GM23338 (cell line): ENCODE measurements around the gene SPINDOC. TPM values are rescaled to one million over a fixed set of nuclear protein-coding genes. Genes with fewer than 3 reads are reported as not detected.

Experiments
- ATAC-seq: fragments of 200-7000 bp; cut with Tn5 transposase; 3 replicates; pipeline ENCODE4 v1.9.1; 2020
- DNase-seq: peaks from one replicate; pipeline ENCODE4 v3.0.0-alpha.2; 2015; ENCODE audit warnings: low spot score
- H2AFZ ChIP-seq: fragments of 200-600 bp; sonication (generic); 2 replicates; pipeline ENCODE4 v1.8.0; 2016; ENCODE audit warnings: antibody characterized with exemption, mild to moderate bottlenecking, moderate library complexity
- H3F3A ChIP-seq: fragments of 200-600 bp; sonication (generic); replicated peaks from 2 replicates; pipeline ENCODE4 v1.8.0; 2017; ENCODE audit warnings: antibody characterized with exemption, mixed run types, low read depth
- H3K27ac ChIP-seq: fragments of 200-600 bp; sonication (generic); 2 replicates; pipeline ENCODE4 v1.6.1; 2016; ENCODE audit warnings: low read depth
- H3K27me3 ChIP-seq: fragments of 200-600 bp; sonication (generic); 2 replicates; pipeline ENCODE4 v1.8.0; 2016; ENCODE audit warnings: mild to moderate bottlenecking, mixed run types, moderate library complexity; ENCODE audit not compliant: insufficient read depth
- H3K36me3 ChIP-seq: fragments of 200-600 bp; sonication (generic); 2 replicates; pipeline ENCODE4 v1.8.0; 2016; ENCODE audit warnings: mild to moderate bottlenecking; ENCODE audit not compliant: insufficient read depth
- H3K4me1 ChIP-seq: fragments of 200-600 bp; sonication (generic); 2 replicates; pipeline ENCODE4 v1.8.0; 2016; ENCODE audit warnings: mild to moderate bottlenecking, moderate library complexity; ENCODE audit not compliant: insufficient read depth
- H3K4me2 ChIP-seq: fragments of 200-600 bp; sonication (generic); 2 replicates; pipeline ENCODE4 v1.7.1; 2017; ENCODE audit warnings: mixed run types
- H3K4me3 ChIP-seq: fragments of 200-600 bp; sonication (generic); 2 replicates; pipeline ENCODE4 v1.6.1; 2016; ENCODE audit warnings: mixed run types
- H3K79me2 ChIP-seq: fragments of 200-600 bp; sonication (generic); replicated peaks from 2 replicates; pipeline ENCODE4 v1.8.0; 2017; ENCODE audit warnings: mild to moderate bottlenecking; ENCODE audit not compliant: insufficient read depth
- H3K9me2 ChIP-seq: fragments of 200-600 bp; sonication (generic); 2 replicates; pipeline ENCODE4 v1.8.0; 2017; ENCODE audit not compliant: insufficient read depth
- H4K20me1 ChIP-seq: fragments of 200-600 bp; sonication (generic); replicated peaks from 2 replicates; pipeline ENCODE4 v1.8.0; 2017; ENCODE audit warnings: mild to moderate bottlenecking; ENCODE audit not compliant: insufficient read depth
- H3K27ac Mint-ChIP-seq: 2 replicates; pipeline ENCODE4 v1.8.0; 2020; ENCODE audit warnings: inconsistent platforms, mild to moderate bottlenecking, moderate library complexity, mixed read lengths
- H3K27me3 Mint-ChIP-seq: 3 replicates; pipeline ENCODE4 v1.8.0; 2022; ENCODE audit warnings: low read depth, mild to moderate bottlenecking, moderate library complexity, mixed read lengths, inconsistent platforms; ENCODE audit not compliant: insufficient read depth, poor library complexity
- H3K36me3 Mint-ChIP-seq: 3 replicates; pipeline ENCODE4 v1.8.0; 2021; ENCODE audit warnings: low read depth, mild to moderate bottlenecking, inconsistent platforms, moderate library complexity, mixed read lengths
- H3K4me1 Mint-ChIP-seq: 3 replicates; pipeline ENCODE4 v1.8.0; 2020; ENCODE audit warnings: mild to moderate bottlenecking, inconsistent platforms, mixed read lengths
- H3K4me3 Mint-ChIP-seq: 3 replicates; pipeline ENCODE4 v1.8.0; 2021; ENCODE audit warnings: moderate library complexity, mild to moderate bottlenecking, inconsistent platforms, mixed read lengths
- H3K9me3 Mint-ChIP-seq: 3 replicates; pipeline ENCODE4 v1.8.0; 2020; ENCODE audit warnings: moderate library complexity, mild to moderate bottlenecking, inconsistent platforms, mixed read lengths
- CREB1 ChIP-seq: fragments of 250-450 bp; sonication (Bioruptor Pico); IDR thresholded peaks from 2 replicates; pipeline ENCODE4 v1.5.0; 2020; ENCODE audit warnings: low read depth, mild to moderate bottlenecking, moderate library complexity
- CTCF ChIP-seq, 2 experiments: fragments of 200-600 bp in 1 of 2; sonication (generic) in 1 of 2; conservative IDR thresholded peaks; 2 replicates each; pipeline versions ENCODE4 v1.5.1 to v1.6.1; 2016 to 2017; ENCODE audit warnings: antibody characterized with exemption in 2 of 2, low read depth in 2 of 2, mild to moderate bottlenecking in 2 of 2, moderate library complexity in 1 of 2
- EZH2 ChIP-seq: fragments of 200-600 bp; sonication (generic); IDR thresholded peaks from one replicate; pipeline ENCODE4 v1.8.0; 2017; ENCODE audit warnings: antibody characterized with exemption, mild to moderate bottlenecking, low read depth; ENCODE audit not compliant: unreplicated experiment
- JUNB ChIP-seq: IDR thresholded peaks from one replicate; pipeline ENCODE4 v1.6.1; 2016; ENCODE audit warnings: antibody characterized with exemption; ENCODE audit not compliant: unreplicated experiment
- NANOG ChIP-seq: IDR thresholded peaks from 2 replicates; pipeline ENCODE4 v1.6.1; 2016; ENCODE audit warnings: antibody characterized with exemption, borderline replicate concordance
- POLR2AphosphoS5 ChIP-seq: IDR thresholded peaks from 2 replicates; pipeline ENCODE4 v1.6.1; 2016; ENCODE audit warnings: antibody characterized with exemption, low read depth
- STAT1 ChIP-seq: IDR thresholded peaks from one replicate; pipeline ENCODE4 v1.6.1; 2016; ENCODE audit warnings: antibody characterized with exemption; ENCODE audit not compliant: unreplicated experiment
- polyA plus RNA-seq: library from polyadenylated mRNA; unstranded; fragments of >200 nt; fragmentation: Nextera tagmentation; extraction: Ambion mirVana; gene quantifications from 2 replicates; pipeline ENCODE4 v1.2.1, GENCODE V29; 2016
- total RNA-seq: library from RNA; depleted of rRNA; stranded (reverse); fragments of >200 nt; shearing (Covaris generic); gene quantifications from 2 replicates; pipeline ENCODE4 v1.2.3, GENCODE V29; 2014
- TF ChIP-seq, protein P1 (sequence below): IDR thresholded peaks from 2 replicates; pipeline ENCODE4 v1.6.1; 2016; ENCODE audit warnings: antibody characterized with exemption
- TF ChIP-seq, protein P2 (sequence below): fragments of 250-450 bp; sonication (Bioruptor Pico); IDR thresholded peaks from 2 replicates; pipeline ENCODE4 v1.5.0; 2020; ENCODE audit warnings: mild to moderate bottlenecking, moderate library complexity
- TF ChIP-seq, protein P3 (sequence below): IDR thresholded peaks from one replicate; pipeline ENCODE4 v1.6.1; 2018; ENCODE audit warnings: antibody characterized with exemption; ENCODE audit not compliant: unreplicated experiment

The SPINDOC gene
- total and polyA plus RNA-seq, 2 experiments from 2014 or later = 9.4 to 84.7 TPM

DNA sequence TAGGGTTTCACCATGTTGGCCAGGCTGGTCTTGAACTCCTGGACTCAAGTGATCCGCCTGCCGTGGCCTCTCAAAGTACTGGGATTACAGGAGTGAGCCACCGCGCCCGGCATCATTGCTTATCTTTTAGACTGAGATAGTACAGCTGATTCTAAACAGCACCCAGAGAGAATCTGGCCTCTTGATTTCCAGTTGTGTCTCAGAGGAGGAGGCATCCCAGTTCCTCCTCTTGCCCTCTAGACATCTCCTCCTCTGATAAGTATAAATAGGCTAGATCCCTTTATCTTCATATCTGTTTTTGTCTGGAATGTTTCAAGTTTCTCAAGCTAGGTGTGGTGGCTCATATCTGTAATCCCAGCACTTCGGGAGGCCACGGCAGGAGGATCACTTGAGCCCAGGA lies 32.7 kb downstream of the SPINDOC start:
- peaks cover 60% of the 10 kb centered on the region for H4K20me1 ChIP-seq
- no peak for TF ChIP-seq EZH2
- TF ChIP-seq STAT1 = no peak
- no peak for TF ChIP-seq CREB1 (CRISPR knock-in tag)
- peaks cover 100% of the 10 kb centered on the region for H3K79me2 ChIP-seq
- H3K27ac ChIP-seq = 0 out of 2 replicates have a peak overlapping the region, but pooled peaks have one; percentile 63
- H3K4me3 Mint-ChIP-seq = no peak overlapping the region
- peaks cover 5% of the 10 kb centered on the region for H3K27me3 Mint-ChIP-seq
- no peaks in the 10 kb centered on the region for H3K36me3 ChIP-seq
- H3K4me1 ChIP-seq = peaks cover 57% of the 10 kb centered on the region
- peak overlapping the region; percentile 43; the same call in 1 of the 2 replicates for H3K27ac Mint-ChIP-seq
- peaks cover 22% of the 10 kb centered on the region; the same call in 2 of the 3 replicates for H3K36me3 Mint-ChIP-seq
- H3F3A ChIP-seq = no peaks in the 10 kb centered on the region
- H3K27me3 ChIP-seq = no peaks in the 10 kb centered on the region
- H3K4me3 ChIP-seq = no peak overlapping the region
- no peaks in the 10 kb centered on the region for H3K9me3 Mint-ChIP-seq
- peak overlapping the region; percentile 45; the same call in 1 of the 2 replicates for H3K4me2 ChIP-seq
- DNase-seq (no peak), ATAC-seq (no peak)
- H3K4me1 Mint-ChIP-seq = peaks cover 72% of the 10 kb centered on the region
- H3K9me2 ChIP-seq = no peaks in the 10 kb centered on the region
- H2AFZ ChIP-seq = no peak overlapping the region

DNA sequence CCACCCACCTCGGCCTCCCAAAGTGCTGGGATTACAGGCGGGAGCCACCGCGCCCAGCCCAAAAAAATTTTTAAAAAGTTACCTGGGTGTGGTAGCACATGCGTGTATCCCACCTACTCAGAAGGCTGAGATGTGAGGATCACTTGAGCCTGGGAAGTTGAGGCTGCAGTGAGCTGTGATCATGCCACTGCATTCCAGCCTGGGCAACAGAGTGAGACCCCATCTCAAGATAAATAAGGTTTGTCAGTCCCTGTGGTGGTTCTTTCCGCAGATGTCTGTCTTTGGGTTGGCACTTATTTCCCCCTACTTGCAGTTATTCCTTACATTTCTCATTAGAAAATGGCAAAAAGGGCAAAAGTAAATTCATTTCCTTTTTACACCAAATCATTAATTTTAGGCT lies 33.6 kb downstream of the SPINDOC start:
- Mint-ChIP-seq H3K27me3 (peaks cover 5% of the 10 kb centered on the region), H3K36me3 (peaks cover 22% of the 10 kb centered on the region; the same call in 1 of the 3 replicates), H3K27ac (peak overlapping the region; percentile 97), H3K9me3 (no peaks in the 10 kb centered on the region), H3K4me1 (peaks cover 69% of the 10 kb centered on the region), H3K4me3 (peak overlapping the region; percentile 58)
- Histone ChIP-seq H3K79me2 (peaks cover 100% of the 10 kb centered on the region), H3K4me1 (peaks cover 55% of the 10 kb centered on the region), H3F3A (no peaks in the 10 kb centered on the region), H3K27ac (peak overlapping the region; percentile 70), H3K36me3 (no peaks in the 10 kb centered on the region), H2AFZ (no peak overlapping the region), H3K4me3 (peak overlapping the region; percentile 40; the same call in 1 of the 2 replicates), H4K20me1 (peaks cover 65% of the 10 kb centered on the region), H3K4me2 (peak overlapping the region; percentile 73), H3K9me2 (no peaks in the 10 kb centered on the region), H3K27me3 (no peaks in the 10 kb centered on the region)
- no peak for DNase-seq
- no peak for ATAC-seq
- TF ChIP-seq, protein P1, sequence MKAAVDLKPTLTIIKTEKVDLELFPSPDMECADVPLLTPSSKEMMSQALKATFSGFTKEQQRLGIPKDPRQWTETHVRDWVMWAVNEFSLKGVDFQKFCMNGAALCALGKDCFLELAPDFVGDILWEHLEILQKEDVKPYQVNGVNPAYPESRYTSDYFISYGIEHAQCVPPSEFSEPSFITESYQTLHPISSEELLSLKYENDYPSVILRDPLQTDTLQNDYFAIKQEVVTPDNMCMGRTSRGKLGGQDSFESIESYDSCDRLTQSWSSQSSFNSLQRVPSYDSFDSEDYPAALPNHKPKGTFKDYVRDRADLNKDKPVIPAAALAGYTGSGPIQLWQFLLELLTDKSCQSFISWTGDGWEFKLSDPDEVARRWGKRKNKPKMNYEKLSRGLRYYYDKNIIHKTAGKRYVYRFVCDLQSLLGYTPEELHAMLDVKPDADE = no peak
- TF ChIP-seq CTCF (conservative IDR thresholded peaks at IDR 0.05; ENCODE audit: low read depth in 2 of 2) = no peak
- TF ChIP-seq JUNB = no peak
- no peak for TF ChIP-seq NANOG
- TF ChIP-seq, protein P2, sequence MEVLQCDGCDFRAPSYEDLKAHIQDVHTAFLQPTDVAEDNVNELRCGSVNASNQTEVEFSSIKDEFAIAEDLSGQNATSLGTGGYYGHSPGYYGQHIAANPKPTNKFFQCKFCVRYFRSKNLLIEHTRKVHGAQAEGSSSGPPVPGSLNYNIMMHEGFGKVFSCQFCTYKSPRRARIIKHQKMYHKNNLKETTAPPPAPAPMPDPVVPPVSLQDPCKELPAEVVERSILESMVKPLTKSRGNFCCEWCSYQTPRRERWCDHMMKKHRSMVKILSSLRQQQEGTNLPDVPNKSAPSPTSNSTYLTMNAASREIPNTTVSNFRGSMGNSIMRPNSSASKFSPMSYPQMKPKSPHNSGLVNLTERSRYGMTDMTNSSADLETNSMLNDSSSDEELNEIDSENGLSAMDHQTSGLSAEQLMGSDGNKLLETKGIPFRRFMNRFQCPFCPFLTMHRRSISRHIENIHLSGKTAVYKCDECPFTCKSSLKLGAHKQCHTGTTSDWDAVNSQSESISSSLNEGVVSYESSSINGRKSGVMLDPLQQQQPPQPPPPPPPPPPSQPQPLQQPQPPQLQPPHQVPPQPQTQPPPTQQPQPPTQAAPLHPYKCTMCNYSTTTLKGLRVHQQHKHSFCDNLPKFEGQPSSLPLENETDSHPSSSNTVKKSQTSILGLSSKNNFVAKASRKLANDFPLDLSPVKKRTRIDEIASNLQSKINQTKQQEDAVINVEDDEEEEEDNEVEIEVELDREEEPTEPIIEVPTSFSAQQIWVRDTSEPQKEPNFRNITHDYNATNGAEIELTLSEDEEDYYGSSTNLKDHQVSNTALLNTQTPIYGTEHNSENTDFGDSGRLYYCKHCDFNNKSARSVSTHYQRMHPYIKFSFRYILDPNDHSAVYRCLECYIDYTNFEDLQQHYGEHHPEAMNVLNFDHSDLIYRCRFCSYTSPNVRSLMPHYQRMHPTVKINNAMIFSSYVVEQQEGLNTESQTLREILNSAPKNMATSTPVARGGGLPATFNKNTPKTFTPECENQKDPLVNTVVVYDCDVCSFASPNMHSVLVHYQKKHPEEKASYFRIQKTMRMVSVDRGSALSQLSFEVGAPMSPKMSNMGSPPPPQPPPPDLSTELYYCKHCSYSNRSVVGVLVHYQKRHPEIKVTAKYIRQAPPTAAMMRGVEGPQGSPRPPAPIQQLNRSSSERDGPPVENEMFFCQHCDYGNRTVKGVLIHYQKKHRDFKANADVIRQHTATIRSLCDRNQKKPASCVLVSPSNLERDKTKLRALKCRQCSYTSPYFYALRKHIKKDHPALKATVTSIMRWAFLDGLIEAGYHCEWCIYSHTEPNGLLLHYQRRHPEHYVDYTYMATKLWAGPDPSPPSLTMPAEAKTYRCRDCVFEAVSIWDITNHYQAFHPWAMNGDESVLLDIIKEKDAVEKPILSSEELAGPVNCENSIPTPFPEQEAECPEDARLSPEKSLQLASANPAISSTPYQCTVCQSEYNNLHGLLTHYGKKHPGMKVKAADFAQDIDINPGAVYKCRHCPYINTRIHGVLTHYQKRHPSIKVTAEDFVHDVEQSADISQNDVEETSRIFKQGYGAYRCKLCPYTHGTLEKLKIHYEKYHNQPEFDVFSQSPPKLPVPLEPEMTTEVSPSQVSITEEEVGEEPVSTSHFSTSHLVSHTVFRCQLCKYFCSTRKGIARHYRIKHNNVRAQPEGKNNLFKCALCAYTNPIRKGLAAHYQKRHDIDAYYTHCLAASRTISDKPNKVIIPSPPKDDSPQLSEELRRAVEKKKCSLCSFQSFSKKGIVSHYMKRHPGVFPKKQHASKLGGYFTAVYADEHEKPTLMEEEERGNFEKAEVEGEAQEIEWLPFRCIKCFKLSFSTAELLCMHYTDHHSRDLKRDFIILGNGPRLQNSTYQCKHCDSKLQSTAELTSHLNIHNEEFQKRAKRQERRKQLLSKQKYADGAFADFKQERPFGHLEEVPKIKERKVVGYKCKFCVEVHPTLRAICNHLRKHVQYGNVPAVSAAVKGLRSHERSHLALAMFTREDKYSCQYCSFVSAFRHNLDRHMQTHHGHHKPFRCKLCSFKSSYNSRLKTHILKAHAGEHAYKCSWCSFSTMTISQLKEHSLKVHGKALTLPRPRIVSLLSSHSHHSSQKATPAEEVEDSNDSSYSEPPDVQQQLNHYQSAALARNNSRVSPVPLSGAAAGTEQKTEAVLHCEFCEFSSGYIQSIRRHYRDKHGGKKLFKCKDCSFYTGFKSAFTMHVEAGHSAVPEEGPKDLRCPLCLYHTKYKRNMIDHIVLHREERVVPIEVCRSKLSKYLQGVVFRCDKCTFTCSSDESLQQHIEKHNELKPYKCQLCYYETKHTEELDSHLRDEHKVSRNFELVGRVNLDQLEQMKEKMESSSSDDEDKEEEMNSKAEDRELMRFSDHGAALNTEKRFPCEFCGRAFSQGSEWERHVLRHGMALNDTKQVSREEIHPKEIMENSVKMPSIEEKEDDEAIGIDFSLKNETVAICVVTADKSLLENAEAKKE (CRISPR knock-in tag) = no peak
- no peak for TF ChIP-seq STAT1
- TF ChIP-seq, protein P3, sequence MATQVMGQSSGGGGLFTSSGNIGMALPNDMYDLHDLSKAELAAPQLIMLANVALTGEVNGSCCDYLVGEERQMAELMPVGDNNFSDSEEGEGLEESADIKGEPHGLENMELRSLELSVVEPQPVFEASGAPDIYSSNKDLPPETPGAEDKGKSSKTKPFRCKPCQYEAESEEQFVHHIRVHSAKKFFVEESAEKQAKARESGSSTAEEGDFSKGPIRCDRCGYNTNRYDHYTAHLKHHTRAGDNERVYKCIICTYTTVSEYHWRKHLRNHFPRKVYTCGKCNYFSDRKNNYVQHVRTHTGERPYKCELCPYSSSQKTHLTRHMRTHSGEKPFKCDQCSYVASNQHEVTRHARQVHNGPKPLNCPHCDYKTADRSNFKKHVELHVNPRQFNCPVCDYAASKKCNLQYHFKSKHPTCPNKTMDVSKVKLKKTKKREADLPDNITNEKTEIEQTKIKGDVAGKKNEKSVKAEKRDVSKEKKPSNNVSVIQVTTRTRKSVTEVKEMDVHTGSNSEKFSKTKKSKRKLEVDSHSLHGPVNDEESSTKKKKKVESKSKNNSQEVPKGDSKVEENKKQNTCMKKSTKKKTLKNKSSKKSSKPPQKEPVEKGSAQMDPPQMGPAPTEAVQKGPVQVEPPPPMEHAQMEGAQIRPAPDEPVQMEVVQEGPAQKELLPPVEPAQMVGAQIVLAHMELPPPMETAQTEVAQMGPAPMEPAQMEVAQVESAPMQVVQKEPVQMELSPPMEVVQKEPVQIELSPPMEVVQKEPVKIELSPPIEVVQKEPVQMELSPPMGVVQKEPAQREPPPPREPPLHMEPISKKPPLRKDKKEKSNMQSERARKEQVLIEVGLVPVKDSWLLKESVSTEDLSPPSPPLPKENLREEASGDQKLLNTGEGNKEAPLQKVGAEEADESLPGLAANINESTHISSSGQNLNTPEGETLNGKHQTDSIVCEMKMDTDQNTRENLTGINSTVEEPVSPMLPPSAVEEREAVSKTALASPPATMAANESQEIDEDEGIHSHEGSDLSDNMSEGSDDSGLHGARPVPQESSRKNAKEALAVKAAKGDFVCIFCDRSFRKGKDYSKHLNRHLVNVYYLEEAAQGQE = no peak
- TF ChIP-seq POLR2AphosphoS5 = no peak
